ENCODE data around the gene STK35.

Gene STK35

GRCh38 chr20:2162823-2163166 is 61.2 kb downstream of the STK35 start:
- no peaks in the 10 kb centered on the region for H3K9me3 ChIP-seq
- TF ChIP-seq CTCF (IDR thresholded peaks at IDR 0.05): no peak

GRCh38 chr20:2163312-2163711 is 61.7 kb downstream of the STK35 start:
- Histone ChIP-seq H3K36me3 (no peaks in the 10 kb centered on the region), H3K4me1 (ENCODE audit: control insufficient read depth in 1 of 2, insufficient read depth in 1 of 2, low read depth in 1 of 2, low read length in 1 of 2) (no peaks in the 10 kb centered on the region), H3K27me3 (peaks cover 12% of the 10 kb centered on the region), H3K27ac (no peak overlapping the region), H3K9me3 (no peaks in the 10 kb centered on the region), H3K4me3 (ENCODE audit: low read depth in 1 of 2, low read length in 1 of 2) (no peak overlapping the region)
- TF ChIP-seq CTCF (IDR thresholded peaks at IDR 0.05): no peak

More at GRCh38 chr20:2162823-2163166, 61.2 kb downstream of the STK35 start:
- peaks cover 12% of the 10 kb centered on the region for H3K27me3 ChIP-seq
- H3K4me3 ChIP-seq (ENCODE audit: low read depth in 1 of 2, low read length in 1 of 2): no peak overlapping the region
- H3K27ac ChIP-seq: no peak overlapping the region
- H3K36me3 ChIP-seq: no peaks in the 10 kb centered on the region
- H3K4me1 ChIP-seq (ENCODE audit: control insufficient read depth in 1 of 2, insufficient read depth in 1 of 2, low read depth in 1 of 2, low read length in 1 of 2): no peaks in the 10 kb centered on the region

- Histone ChIP-seq H3K4me1 (ENCODE audit: control insufficient read depth in 1 of 2, insufficient read depth in 1 of 2, low read depth in 1 of 2, low read length in 1 of 2) (no peaks in the 10 kb centered on the region), H3K27ac (no peak overlapping the region), H3K36me3 (no peaks in the 10 kb centered on the region), H3K9me3 (no peaks in the 10 kb centered on the region), H3K27me3 (peaks cover 12% of the 10 kb centered on the region), H3K4me3 (ENCODE audit: low read depth in 1 of 2, low read length in 1 of 2) (no peak overlapping the region)
- no peak for TF ChIP-seq CTCF (IDR thresholded peaks at IDR 0.05)
Observed at GRCh38 chr20:2163757-2164156, 62.1 kb downstream of the STK35 start.

GRCh38 chr20:2164421-2164820 is 62.8 kb downstream of the STK35 start:
- Histone ChIP-seq H3K27me3 (peaks cover 12% of the 10 kb centered on the region), H3K36me3 (no peaks in the 10 kb centered on the region), H3K27ac (no peak overlapping the region), H3K4me3 (ENCODE audit: low read depth in 1 of 2, low read length in 1 of 2) (no peak overlapping the region), H3K4me1 (ENCODE audit: control insufficient read depth in 1 of 2, insufficient read depth in 1 of 2, low read depth in 1 of 2, low read length in 1 of 2) (no peaks in the 10 kb centered on the region), H3K9me3 (no peaks in the 10 kb centered on the region)
- TF ChIP-seq CTCF (IDR thresholded peaks at IDR 0.05): no peak

- Histone ChIP-seq H3K9me3 (no peaks in the 10 kb centered on the region), H3K27ac (no peak overlapping the region), H3K4me3 (ENCODE audit: low read depth in 1 of 2, low read length in 1 of 2) (no peak overlapping the region), H3K4me1 (ENCODE audit: control insufficient read depth in 1 of 2, insufficient read depth in 1 of 2, low read depth in 1 of 2, low read length in 1 of 2) (no peaks in the 10 kb centered on the region), H3K36me3 (no peaks in the 10 kb centered on the region), H3K27me3 (peaks cover 12% of the 10 kb centered on the region)
- no peak for TF ChIP-seq CTCF (IDR thresholded peaks at IDR 0.05)
Observed at GRCh38 chr20:2164966-2165365, 63.3 kb downstream of the STK35 start.

- H3K36me3 ChIP-seq: no peaks in the 10 kb centered on the region
- no peaks in the 10 kb centered on the region for H3K4me1 ChIP-seq (ENCODE audit: control insufficient read depth in 1 of 2, insufficient read depth in 1 of 2, low read depth in 1 of 2, low read length in 1 of 2)
- H3K4me3 ChIP-seq (ENCODE audit: low read depth in 1 of 2, low read length in 1 of 2): no peak overlapping the region
- peaks cover 10% of the 10 kb centered on the region for H3K27me3 ChIP-seq
- no peak overlapping the region for H3K27ac ChIP-seq
- H3K9me3 ChIP-seq: no peaks in the 10 kb centered on the region
- TF ChIP-seq CTCF (IDR thresholded peaks at IDR 0.05): no peak
Observed at GRCh38 chr20:2165871-2166270, 64.2 kb downstream of the STK35 start.
